GM12874 (cell line): Measurements from ENCODE around the gene ANKFY1.

ENCODE experiments used
- CTCF ChIP-seq: IDR thresholded peaks from 2 replicates; pipeline ENCODE4 v1.5.1; 2011; ENCODE audit warnings: low read depth, mild to moderate bottlenecking, control low read depth, low read length, moderate library complexity; ENCODE audit not compliant: insufficient read depth

ANKFY1 gene

GRCh38 chr17:4177806-4178205 is 86.0 kb downstream of the ANKFY1 start:
- TF ChIP-seq CTCF = no peak

GRCh38 chr17:4176808-4177472 is 86.8 kb downstream of the ANKFY1 start:
- no peak for TF ChIP-seq CTCF

GRCh38 chr17:4175921-4176807 is 87.6 kb downstream of the ANKFY1 start:
- TF ChIP-seq CTCF = no peak

- no peak for TF ChIP-seq CTCF
Measured at GRCh38 chr17:4174556-4174955, 89.2 kb downstream of the ANKFY1 start.

- no peak for TF ChIP-seq CTCF
Measured at GRCh38 chr17:4173781-4174180, 90.0 kb downstream of the ANKFY1 start.

GRCh38 chr17:4172356-4172755 is 91.4 kb downstream of the ANKFY1 start:
- TF ChIP-seq CTCF = no peak

GRCh38 chr17:4170639-4171280 is 93.0 kb downstream of the ANKFY1 start:
- no peak for TF ChIP-seq CTCF
